Cortex of kidney (tissue), 1 donor: ENCODE measurements around the gene NODAL.
"Not testable (repeated sequence)": the region's sequence is repeated elsewhere in the genome, so short reads cannot be mapped to it uniquely, and the experiment has no call there.

ENCODE experiments used
- DNase-seq: peaks from one replicate; lab custom pipeline; 2025; lab: John Stamatoyannopoulos, UW

Gene NODAL

DNA sequence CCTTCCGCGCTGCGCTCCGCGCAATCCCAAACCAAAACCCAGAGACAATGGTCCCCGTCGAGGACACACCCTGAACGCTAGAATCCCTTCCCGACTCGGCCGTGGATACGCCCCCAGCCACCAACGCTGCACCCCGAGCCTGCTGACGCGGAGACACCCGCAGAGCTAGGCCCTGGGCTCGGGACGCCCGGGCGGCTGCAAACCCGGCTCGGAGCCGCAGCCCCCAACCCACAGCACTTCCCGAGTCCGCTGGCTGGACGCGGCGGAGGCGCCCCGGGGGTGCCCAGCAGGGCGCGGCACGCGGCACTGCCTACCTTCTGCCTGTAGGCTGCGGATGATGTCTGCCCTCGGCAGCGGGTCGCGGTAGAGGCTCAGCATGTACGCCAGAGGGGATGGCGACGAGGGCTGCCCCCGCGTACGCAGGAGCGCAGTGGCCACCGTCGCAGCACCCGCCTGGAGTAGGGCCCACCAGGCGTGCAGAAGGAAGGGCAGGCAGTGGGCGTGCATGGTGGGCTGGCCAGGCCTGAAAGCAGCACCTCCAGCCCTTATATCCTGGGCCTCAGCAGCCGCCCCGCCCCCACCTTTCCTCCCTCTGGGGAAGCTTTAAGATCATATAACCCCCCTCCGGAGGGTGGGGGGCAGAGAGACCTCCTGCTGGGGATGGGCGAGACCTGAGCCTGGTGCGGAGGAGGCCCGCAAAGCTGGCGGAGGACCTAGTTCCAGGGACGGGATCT lies at the start of gene NODAL:
NODAL (minus strand) TSS at position 521 of the 734 bp plus-strand sequence; CDS start at position 507, 14 bp downstream.
- no peak for DNase-seq

DNA sequence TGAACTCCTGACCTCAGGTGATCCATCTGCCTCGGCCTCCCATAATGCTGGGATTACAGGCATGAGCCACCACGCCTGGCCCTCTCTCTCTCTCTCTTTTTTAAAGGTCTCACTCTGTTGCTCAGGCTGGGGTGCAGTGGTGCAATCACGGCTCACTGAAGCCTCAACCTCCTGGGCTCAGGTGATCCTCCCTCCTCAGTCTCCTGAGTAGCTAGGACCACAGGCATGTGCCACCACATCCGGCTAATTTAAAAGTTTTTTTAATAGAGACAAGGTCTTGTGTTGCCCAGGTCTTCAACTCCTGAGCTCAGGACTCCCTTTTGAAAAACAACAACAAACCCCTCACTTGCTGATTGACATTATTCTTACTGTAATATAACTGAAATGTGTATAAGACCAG lies 48.7 kb upstream of the NODAL start:
- no peak for DNase-seq

DNA sequence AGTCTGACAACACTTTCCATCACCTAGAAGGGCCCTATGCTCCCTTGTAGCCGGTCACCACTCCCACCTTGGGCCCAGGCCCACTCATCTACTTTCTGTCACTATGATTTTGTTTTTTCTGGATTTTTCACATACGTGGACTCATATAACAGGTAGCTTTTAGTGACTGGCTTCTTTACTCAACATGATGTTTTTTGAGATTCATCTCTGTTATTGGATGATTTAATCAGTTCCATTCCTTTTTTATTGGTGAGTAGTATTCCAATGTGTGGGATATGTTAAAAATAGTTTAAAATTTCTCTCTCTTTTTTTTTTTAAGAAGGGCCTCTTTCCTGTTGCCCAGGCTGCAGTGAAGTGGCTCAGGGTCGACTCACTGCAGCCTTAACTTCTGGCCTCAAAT lies 46.3 kb upstream of the NODAL start:
- DNase-seq: no peak

DNA sequence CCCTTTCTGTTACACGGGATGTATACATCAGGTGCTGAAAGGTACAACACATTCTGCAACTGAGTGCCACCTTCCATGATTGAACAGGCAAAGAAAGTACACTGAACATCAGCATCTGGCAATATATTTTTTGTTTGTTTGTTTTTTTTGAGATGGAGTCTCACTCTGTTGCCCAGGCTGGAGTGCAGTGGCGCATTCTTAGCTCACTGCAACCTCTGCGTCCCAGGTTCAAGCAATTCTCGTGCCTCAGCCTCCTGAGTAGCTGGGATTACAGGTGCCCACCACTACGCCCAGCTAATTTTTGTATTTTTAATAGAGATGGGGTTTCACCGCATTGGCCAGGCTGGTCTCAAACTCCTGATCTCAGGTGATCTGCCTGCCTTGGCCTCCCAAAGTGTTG lies 42.4 kb upstream of the NODAL start:
- not testable (repeated sequence) for DNase-seq

DNA sequence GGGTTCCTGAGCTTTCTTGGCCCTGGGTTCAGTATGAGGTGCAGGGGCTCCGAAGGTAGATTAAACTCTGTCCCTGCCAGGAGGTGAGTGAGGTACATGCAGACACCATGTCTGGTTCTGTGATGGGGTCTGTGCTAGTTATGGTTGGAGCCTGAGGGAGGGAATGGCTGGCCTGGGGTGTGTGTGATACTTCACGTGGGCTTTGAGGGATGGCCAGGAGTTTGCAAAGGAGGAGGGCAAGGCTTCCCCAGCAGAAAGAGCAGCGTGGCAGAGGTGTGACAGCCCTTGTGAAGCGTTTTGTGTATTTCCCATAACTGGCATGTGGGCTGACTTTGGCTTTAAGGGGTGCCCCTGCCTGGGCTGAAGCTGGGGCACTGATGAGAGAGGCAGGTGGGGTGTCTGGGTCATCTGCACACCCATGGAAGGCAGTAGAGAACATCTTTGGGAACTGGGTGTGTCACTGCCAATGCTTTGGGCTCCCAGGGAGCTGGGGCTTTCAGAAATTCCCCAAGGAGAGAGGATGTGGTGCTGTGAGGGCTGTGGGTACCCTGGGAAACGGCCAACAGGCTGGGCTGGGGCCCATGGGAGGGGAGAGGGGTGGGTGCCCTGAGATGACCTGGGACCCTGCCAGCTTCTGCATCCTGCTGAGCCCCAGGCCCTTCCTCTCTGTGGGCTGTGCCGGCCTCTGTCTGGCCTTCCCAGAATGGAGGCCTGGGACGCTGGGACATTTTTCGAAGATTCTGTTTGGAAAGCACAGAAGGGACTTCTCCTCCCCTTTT lies 41.7 kb upstream of the NODAL start:
- DNase-seq: no peak

DNA sequence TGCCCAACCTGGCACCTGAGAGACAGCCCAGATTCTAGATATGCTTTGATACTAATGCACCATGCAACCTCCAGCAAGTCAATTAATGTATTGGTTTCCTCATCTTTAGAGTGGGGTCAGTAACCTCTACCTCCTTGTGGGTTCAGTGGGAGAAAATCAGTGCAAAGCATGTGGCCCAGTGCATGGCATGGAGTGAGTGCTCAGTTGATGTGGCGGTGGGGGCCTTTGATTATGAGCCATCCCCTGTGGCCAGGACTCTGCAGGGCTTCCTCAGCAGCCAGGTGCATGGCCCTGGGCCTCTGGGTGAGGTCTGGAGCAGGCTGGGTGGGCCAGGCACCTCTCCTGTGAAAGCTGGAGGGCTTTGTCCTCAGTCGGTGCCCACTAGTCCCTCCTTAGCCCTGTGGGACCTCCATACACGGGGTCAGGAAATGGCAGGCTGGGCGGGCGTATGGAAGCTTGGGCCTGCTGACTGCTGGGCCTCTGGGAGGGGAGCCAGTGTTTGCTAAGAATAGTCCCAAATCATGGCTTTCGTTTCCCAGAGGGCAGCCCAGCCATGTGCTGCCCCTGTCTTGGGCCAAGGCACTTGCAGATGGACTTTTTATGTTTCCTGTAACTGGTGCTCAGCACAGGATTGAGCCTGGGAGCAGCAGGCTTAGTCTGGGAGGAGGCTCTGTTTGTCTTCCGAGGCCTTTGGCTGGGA lies 40.5 kb upstream of the NODAL start:
- no peak for DNase-seq

DNA sequence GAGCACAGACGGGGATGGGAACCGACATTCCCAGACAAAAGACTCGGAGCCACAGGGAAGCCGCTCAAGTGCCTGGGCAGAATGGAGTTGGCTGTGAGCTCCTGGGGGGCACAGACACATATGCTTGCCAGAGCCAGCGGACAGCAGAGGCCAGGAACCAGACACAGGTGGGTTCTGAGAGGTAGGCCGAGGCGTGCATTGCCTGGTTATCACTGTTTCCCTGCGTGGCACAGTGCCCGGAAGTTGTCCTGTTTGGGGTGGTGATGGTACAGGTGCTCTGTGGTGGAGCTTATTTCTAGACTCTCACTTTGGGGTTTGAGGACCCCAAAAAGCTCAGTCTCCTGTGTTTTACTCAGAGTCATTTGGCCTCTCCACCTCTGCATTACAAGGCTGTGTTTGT lies 39.6 kb upstream of the NODAL start:
- DNase-seq: no peak

DNA sequence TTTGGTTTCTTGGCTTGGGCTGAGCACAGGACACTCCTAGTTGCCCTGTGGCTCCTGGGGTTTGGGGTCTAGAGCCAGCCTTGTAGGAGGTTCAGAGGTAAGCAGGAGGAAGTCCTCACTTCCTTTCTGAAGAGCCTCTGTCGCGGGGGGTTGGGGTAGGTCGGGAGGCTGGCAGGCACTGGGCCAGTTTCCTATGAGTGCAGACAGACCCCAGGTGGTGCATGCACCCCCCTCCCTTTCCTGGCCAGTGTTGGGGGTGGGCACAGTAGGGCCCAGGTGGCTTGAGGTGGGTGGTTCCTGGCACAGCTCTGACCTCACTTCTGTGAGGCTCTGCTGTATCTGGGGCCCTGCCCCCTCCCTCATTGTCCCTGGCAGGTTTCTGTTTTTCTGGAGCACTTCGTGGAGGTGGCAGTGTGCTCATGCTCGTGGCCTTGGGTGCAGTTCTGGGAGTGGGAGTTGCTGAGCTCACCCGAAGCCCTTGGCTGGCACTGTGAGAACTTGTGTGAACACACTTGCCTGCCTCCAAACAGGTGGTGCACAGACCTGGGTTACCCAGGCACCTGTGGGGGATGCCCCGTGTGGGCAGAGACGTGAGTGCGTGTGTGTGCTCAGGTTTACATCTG lies 38.9 kb upstream of the NODAL start:
- DNase-seq: no peak

DNA sequence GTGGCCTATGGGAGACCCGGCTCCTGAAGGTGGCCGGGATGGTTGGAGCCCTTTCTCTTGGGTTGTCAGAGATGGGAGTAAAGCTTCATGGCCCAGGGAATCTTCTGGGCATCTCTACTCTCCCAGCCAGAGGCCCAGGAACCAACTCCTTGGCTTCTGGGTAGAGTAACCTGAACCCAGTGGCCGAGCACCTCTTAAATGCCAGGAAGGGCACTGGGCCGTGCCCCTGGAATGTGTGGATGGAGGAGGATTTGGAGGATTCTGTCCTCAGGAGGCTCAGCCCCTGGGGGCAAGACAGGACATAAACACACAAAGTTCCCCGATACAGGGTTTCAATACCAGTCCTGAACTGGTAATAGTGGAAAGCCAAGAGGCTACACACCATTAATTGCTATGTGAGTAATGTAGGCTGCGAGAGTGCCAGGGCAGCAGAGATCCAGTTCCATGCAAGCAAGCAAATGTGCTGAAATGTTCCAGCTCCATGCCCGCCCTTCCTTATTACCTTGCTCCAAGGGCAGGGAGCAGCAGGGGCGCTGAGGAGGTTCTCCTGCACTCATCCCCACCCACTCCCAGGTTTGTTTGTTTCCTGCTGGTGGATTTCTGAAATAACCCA lies 38.3 kb upstream of the NODAL start:
- no peak for DNase-seq

DNA sequence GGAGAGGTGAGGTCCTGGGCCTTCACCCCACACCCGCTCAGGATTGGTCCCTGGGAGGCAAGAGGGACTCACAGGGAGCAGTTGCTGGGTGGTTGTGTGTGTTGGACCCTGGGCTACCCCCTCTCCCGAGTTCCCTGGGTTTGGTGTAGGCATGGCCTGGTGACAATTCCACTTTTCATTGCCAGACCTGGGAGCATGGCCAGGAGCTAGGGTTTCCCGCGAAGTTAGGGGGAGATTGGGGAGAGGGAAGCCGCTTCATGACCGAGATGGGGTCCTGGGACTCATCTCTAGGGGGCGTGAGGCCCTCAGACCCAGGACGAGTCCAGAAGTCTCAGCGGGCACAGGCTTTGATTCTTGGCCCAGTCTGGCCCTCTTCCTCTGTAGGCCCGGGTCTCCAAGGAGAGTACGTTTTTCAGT lies 37.7 kb upstream of the NODAL start:
- DNase-seq: no peak

DNA sequence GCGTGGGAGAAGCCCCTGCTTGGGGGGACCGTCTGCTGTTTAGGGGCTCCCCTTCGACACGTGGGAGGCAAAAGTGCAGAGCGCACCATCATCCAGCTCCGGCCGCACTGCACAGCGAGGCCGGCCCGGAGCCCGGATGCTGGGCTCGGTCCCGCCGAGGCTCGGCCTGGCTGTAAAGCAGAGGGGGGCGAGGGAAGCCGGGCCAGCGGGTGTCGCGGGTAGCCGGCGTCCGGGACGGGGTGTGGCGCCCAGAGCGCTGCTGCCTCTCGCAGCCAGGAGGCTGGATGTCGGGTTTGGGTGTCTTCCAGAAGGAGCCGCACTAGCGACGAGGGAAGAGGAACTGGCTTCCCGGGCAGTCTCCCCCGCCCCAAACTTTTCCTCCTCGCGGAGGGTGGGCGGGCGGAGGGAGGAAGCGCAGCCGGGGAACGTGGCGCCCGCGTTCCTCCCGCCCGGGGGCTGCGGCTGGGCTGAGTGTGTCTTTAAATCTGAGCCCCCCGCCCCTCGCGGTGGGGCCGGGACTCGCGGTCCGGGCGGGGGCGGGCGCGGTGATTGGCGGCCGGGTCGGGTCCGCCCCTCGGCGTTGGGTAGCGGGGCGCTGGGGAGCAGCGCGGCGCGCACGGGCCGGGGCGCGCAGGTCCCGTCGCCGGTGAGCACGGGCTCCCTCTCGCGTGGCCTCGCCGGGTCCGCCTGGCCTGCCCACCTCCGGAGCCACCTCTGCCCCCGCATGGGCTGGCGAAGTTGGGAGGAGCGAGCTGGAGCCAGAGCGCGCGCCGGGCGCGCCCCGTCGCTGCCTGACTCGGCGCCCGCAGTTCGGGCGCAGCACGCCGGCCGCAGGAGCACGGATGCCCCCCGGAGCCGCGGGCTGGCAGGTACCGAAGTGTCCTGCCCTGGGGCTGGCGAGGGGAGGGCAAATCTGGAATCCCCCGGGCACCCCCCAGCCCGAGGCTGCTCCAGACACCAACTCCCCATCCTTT lies 37.0 kb upstream of the NODAL start, which contains the start of gene PALD1:
PALD1 (plus strand) TSS at position 577 of the 974 bp plus-strand sequence. CDS start 47,185 bp downstream, outside the sequence.
- DNase-seq: no peak

DNA sequence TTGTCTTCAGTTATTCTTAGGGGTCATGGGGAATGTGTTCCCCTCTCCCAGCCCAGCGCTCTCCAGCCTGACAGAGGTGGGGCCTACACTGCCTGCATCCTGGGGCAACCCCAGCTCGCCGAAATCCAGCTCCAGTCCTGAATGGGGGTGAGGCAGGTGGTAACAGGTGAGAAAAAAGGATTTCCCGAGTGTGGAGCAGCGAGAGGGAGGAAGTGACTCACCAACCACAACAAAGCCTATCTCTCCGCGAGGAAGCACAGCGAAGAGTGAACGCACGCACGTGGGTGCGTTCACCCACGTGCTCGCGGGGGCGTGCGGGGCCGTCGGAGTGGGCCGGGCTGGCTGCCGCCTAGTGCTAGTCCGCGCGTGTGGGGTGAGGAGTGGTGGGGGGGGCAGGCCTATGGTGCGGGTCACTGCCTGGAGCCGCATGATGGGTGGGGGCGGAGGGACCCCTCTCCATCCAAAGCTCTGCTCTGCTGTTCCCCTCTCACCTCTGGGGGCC lies 36.2 kb upstream of the NODAL start:
- DNase-seq: no peak

DNA sequence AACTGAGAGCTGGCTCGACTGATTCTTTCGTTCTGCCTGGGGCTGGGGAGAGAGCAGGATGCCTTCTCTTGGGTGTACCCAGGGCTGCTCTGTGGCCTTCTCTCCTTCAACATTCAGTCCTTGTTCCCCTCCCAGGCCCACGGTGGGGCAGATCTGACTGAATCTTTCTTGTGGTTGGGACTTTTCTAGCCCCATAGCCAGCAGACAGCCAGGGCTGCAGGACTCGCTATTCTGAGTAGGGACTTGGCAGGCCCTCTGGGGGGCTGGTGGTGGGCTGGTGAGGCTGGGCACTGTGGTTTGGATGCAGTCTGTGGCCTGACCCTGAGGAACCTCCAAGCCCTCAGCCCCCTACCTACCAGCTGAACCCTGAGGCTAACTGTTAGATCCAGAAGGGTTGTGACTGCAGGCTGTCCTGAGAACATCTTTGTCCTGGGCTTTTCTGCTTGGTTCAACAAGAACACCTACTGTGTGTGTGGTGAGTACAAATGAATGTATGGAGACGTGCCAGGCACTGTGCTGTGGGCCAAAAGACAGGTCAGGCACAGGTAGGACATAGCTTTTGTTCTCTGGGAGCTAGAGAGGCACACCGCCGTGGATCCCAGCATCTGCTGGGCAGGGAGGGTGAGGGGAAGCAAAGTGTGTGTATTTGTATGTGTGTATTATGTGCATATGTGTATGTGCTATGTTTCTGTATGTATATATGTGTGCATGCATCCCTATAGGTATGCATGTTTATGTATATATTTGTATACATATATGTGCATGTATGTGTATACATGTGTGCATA lies 35.0 kb upstream of the NODAL start:
- DNase-seq: no peak

DNA sequence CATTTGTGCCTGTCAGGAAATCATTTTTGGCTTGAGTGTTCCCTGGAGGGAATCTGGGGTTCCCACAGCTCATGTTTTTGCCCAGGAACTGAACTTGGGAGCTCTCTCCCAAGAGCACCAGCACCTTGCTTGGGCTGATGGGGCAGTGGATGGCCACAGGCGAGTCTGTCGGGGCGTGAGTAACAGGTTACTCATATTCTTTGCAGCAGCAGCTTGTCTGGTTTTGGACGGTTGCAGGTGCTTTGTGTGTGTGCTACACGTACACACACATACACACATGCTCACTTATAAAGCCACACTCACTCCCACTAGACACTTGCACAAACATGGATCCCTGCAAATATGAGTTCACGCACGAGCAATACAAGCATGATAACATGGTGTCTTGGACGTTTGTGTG lies 34.2 kb upstream of the NODAL start:
- no peak for DNase-seq

DNA sequence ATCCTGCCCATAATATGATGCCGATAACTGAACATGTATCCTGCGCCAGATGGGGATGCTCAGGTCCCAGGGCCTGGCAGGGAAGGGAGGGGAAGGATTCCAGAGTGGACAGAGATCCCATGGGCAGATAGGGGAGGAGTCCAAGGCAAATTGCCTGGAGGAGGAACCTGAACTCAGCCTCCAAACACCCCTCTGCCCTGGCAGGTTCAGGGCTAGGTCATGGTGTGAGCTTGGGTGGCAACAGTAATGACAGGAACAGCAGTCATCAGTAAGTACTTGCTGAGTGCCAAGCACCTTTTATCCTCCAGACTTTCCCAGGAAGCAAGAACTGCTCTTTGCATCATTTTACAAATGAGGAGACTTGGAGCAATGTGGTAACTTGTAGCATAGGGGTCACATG lies 33.3 kb upstream of the NODAL start:
- no peak for DNase-seq

DNA sequence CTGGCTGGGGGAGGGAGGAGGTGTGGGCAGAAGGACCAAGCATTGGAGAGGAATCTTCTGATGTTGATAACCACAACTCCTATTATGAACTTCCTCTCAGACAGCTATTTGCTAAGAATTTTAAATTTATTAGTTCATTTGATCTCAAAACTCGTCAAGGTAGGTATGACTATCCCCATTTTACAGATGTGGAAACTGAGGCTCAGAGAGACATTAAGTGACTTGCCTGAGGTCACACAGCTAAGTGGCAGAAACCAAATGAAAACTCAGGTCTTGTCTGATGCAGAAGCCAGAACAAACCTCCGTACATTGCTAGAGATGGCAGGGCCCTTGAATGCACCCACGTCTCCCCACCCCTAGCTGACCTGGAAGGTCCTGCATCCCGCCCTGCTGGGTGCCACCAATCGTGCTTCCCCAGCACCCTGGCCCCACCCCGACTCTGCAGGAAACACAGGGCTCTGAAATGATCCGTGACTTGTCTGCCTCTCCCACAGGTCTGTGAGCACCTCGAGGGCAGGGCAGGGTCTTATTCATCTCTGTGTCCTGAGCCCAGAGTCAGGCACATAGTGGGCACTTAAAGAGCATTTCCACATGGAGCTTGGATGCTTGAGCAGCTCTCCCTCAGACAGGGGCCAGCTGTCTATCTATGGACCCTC lies 31.4 kb upstream of the NODAL start:
- DNase-seq: no peak

DNA sequence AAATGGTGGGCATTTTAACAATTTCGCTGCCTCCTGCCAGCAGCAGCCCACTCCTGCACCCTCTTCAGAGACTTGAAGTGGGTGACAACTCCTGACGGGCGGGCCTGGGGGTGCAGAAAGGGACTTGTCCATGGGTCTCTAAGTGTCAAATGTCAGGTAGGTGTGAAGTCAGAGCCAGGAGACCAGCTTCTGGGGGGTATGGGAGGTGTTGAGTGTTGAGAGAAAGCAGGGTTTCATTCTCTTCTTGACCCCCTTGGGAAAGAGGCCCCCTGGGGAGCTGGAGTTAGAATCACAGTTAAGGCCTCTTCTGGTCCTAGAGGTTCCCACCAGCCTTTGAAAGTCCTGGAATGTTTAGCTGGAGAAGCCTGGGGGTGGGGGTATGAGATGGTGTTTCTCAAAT lies 25.5 kb upstream of the NODAL start:
- no peak for DNase-seq

DNA sequence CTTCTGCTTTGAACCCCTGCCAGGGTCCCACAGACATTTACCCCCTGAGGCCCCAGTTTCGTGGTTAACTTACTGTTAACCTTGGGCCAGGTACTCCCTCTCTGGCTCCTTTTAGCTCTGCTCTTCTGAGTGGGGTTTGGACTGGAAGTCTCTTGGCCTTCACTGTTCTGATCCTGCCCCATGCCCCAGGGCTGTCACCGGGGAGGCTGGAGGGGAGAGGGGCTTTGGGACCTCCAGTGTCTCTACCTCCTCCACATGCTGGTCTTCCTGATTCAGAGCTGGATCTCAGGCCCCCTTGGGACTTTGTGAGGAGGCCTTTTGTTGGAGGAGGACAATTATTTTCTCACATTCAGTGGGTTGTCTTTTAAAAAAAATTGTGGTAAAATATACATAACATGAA lies 24.4 kb upstream of the NODAL start:
- no peak for DNase-seq

DNA sequence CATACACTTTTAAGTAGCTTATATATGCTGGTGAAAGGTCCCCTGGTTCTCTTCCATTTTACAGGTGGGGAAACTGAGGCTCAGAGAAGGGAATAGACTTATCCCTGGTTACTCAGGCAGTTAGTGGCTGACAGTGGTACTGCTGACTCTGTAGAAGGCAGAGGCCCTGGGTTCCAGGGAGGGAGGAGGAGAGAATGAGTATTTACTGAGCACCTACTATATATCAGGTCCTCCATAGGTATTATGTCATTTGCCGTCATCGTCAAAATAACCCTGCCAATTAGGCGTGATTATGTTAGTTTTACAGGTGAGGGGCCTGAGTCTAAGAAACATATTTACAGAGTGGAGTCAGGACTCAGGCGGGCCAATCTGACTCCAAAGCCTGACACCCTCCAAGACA lies 23.8 kb upstream of the NODAL start:
- DNase-seq: no peak
